ENCODE measurements around the gene ACRBP. TPM values are rescaled to one million over a fixed set of nuclear protein-coding genes. Genes with fewer than 3 reads are reported as not detected.

ACRBP gene
- total RNA-seq, 4 donors from 2014 or later, result 0.97 to 6.2 (median 2.6) TPM

- Histone ChIP-seq H3K9me3 (no peaks in the 10 kb centered on the region), H3K4me3 (peak overlapping the region; percentile 33 to 42 (median 36)), H3K4me1 (peaks cover 0 to 11% (median 10%) of the 10 kb centered on the region in 4 donors), H3K27me3 (peaks cover 0 to 23% (median 15%) of the 10 kb centered on the region in 4 donors), H3K27ac (replicated peaks in 1 of 4) (no peak overlapping the region), H3K36me3 (no peaks in the 10 kb centered on the region)
- TF ChIP-seq, protein P1, sequence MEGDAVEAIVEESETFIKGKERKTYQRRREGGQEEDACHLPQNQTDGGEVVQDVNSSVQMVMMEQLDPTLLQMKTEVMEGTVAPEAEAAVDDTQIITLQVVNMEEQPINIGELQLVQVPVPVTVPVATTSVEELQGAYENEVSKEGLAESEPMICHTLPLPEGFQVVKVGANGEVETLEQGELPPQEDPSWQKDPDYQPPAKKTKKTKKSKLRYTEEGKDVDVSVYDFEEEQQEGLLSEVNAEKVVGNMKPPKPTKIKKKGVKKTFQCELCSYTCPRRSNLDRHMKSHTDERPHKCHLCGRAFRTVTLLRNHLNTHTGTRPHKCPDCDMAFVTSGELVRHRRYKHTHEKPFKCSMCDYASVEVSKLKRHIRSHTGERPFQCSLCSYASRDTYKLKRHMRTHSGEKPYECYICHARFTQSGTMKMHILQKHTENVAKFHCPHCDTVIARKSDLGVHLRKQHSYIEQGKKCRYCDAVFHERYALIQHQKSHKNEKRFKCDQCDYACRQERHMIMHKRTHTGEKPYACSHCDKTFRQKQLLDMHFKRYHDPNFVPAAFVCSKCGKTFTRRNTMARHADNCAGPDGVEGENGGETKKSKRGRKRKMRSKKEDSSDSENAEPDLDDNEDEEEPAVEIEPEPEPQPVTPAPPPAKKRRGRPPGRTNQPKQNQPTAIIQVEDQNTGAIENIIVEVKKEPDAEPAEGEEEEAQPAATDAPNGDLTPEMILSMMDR (IDR thresholded peaks at IDR 0.05), result peak; percentile 41 to 64 (median 45)
- TF ChIP-seq POLR2A (IDR thresholded peaks at IDR 0.05; ENCODE audit: low read depth) (no peak), POLR2AphosphoS5 (IDR thresholded peaks at IDR 0.05) (no peak), EP300 (IDR thresholded peaks at IDR 0.05) (no peak)
- WGBS, result 64% methylated on average over 22 of the region's 88 CpGs
- DNase-seq (ENCODE audit: extremely low spot score), result no peak
- intact Hi-C loops (cut with DNase I), result no loop called here
Measured at GRCh38 chr12:6620137-6620884, 26.9 kb downstream of the ACRBP start.

- WGBS, result 82% methylated on average over 5 of the region's 5 CpGs
- TF ChIP-seq, protein P1 (IDR thresholded peaks at IDR 0.05), result no peak
- TF ChIP-seq POLR2AphosphoS5 (IDR thresholded peaks at IDR 0.05) (no peak), POLR2A (IDR thresholded peaks at IDR 0.05; ENCODE audit: low read depth) (no peak), EP300 (IDR thresholded peaks at IDR 0.05) (no peak)
- intact Hi-C loops (cut with DNase I), result loop anchor here (2.0 to 5.0 kb wide), 4 partner anchors 28 to 209 kb away; partner anchors contain the start of genes ACRBP, P3H3 and ZNF384
Measured at GRCh38 chr12:6618483-6619225, 28.6 kb downstream of the ACRBP start.

GRCh38 chr12:6615802-6616201 is 31.4 kb downstream of the ACRBP start:
- Histone ChIP-seq H3K27me3 (peaks cover 0 to 14% (median 10%) of the 10 kb centered on the region in 4 donors), H3K4me3 (no peak overlapping the region), H3K4me1 (peaks cover 26 to 49% (median 47%) of the 10 kb centered on the region in 4 donors), H3K27ac (replicated peaks in 1 of 4) (peak overlapping the region; percentile 53 to 96 (median 91)), H3K9me3 (no peaks in the 10 kb centered on the region), H3K36me3 (no peaks in the 10 kb centered on the region)
- WGBS, result 28% methylated on average over 3 of the region's 3 CpGs
- no peak for DNase-seq (ENCODE audit: extremely low spot score)
- intact Hi-C loops (cut with DNase I), result loop anchor here (5.0 kb wide), 3 partner anchors 71 to 211 kb away; partner anchors contain the start of genes P3H3 and ZNF384
- TF ChIP-seq POLR2AphosphoS5 (IDR thresholded peaks at IDR 0.05), result no peak
- no peak for TF ChIP-seq EP300 (IDR thresholded peaks at IDR 0.05)
- TF ChIP-seq, protein P1 (IDR thresholded peaks at IDR 0.05), result no peak
- no peak for TF ChIP-seq POLR2A (IDR thresholded peaks at IDR 0.05; ENCODE audit: low read depth)

More at GRCh38 chr12:6618483-6619225, 28.6 kb downstream of the ACRBP start:
- Histone ChIP-seq H3K27me3 (peaks cover 0 to 23% (median 15%) of the 10 kb centered on the region in 4 donors), H3K4me1 (peaks cover 9 to 22% (median 19%) of the 10 kb centered on the region in 4 donors), H3K9me3 (no peaks in the 10 kb centered on the region), H3K27ac (replicated peaks in 1 of 4) (no peak overlapping the region), H3K36me3 (no peaks in the 10 kb centered on the region), H3K4me3 (no peak overlapping the region)
- DNase-seq (ENCODE audit: extremely low spot score), result no peak

DNA sequence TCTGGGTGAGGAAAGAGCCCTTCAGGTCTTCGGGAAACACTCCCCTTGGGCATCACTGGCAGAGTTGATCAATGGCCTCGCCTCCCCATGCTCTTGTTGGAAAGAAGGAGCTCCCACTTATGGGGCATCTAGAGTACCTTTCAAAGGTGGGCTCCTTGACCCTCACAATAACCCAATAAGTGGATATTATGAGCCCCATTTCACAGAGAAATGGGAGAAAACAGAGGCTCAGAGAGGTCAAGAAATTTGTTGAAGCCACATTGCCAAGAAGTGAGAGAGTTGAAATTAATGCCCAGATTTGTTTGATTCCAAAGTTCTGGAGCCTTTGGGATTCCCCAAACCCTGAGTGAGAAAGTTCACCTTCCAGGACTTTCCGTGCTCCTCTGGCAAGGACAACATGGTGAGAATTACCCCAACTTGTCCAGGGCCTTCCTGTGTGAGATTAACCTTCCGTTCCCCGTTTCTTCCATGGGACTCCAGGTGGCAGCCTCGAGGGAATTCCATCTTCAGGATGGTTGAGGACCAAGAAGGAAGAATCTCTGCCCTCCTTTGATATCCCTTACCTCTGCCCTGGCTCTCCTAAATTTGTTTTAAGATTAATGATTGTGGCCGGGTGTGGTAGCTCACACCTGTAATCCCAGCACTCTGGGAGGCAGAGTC is 32.6 kb downstream of the ACRBP start:
- Histone ChIP-seq H3K4me1 (peaks cover 26 to 44% (median 39%) of the 10 kb centered on the region in 4 donors), H3K9me3 (no peaks in the 10 kb centered on the region), H3K36me3 (no peaks in the 10 kb centered on the region), H3K27me3 (peaks cover 0 to 3% (median 0%) of the 10 kb centered on the region in 4 donors), H3K27ac (replicated peaks in 1 of 4) (peak overlapping the region; percentile 89 to 96 (median 94)), H3K4me3 (peak overlapping the region in 1 of 4 donors; percentile 37)
- DNase-seq (ENCODE audit: extremely low spot score), result no peak
- intact Hi-C loops (cut with DNase I), result loop anchor here (5.0 kb wide), 3 partner anchors 73 to 213 kb away; partner anchors contain the start of genes P3H3 and ZNF384
- TF ChIP-seq POLR2A (IDR thresholded peaks at IDR 0.05; ENCODE audit: low read depth) (no peak), POLR2AphosphoS5 (IDR thresholded peaks at IDR 0.05) (no peak), EP300 (IDR thresholded peaks at IDR 0.05) (no peak)
- TF ChIP-seq, protein P1 (IDR thresholded peaks at IDR 0.05), result peak in 1 of 3 experiments; percentile 4
- 69% methylated on average over 7 of the region's 7 CpGs for WGBS

Measured in esophagus muscularis mucosa (tissue), 4 donors.